ENCODE results near the gene WDFY3.

WDFY3 gene

DNA sequence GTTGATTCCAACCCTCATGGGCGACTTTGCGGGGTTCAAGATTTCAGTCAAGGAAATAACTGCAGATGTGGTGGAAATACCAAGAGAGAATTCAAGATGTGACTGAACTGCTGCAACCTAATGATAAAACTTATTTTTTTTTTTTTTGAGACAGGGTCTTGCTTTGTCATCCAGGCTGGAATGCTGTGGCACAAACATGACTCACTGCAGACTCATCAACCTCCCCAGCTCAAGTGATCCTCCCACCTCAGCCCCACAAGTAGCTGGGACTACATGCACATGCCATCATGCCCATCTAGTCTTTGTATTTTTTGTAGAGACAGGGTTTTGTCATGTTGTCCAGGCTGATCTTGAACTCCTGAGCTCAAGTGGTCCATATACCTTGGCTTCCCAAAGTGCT is 19.5 kb upstream of the WDFY3 start:
- TF ChIP-seq, protein P1, sequence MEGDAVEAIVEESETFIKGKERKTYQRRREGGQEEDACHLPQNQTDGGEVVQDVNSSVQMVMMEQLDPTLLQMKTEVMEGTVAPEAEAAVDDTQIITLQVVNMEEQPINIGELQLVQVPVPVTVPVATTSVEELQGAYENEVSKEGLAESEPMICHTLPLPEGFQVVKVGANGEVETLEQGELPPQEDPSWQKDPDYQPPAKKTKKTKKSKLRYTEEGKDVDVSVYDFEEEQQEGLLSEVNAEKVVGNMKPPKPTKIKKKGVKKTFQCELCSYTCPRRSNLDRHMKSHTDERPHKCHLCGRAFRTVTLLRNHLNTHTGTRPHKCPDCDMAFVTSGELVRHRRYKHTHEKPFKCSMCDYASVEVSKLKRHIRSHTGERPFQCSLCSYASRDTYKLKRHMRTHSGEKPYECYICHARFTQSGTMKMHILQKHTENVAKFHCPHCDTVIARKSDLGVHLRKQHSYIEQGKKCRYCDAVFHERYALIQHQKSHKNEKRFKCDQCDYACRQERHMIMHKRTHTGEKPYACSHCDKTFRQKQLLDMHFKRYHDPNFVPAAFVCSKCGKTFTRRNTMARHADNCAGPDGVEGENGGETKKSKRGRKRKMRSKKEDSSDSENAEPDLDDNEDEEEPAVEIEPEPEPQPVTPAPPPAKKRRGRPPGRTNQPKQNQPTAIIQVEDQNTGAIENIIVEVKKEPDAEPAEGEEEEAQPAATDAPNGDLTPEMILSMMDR (IDR thresholded peaks at IDR 0.05; ENCODE audit: borderline replicate concordance, control extremely low read depth, extremely low read depth, insufficient read depth, missing control alignments), result no peak
- in situ Hi-C loops (cut with MboI; ENCODE audit: low sequenced_read_pairs, unreplicated experiment), result no loop called here
- no peak for DNase-seq (ENCODE audit: low spot score)

DNA sequence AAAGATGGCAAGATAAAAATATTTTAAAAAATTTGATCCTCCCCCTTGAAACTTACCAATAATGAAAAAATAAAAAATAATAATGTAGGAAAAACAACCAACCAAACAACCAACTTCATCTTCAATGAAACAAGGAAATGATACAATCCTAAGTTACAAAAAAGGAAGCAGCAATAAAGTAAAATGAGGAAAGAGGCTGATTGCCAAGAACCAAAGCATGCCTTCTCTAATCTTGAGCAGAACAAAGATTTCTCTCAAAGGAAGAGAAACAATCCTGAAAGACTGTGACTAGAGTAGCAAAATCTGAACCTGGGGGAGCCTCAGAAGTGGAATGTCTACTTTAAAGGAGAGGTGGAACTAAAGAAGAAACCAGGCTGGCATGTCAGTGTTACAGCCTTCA is 10.9 kb upstream of the WDFY3 start:
- no peak for DNase-seq (ENCODE audit: low spot score)
- TF ChIP-seq, protein P1 (IDR thresholded peaks at IDR 0.05; ENCODE audit: borderline replicate concordance, control extremely low read depth, extremely low read depth, insufficient read depth, missing control alignments), result no peak
- in situ Hi-C loops (cut with MboI; ENCODE audit: low sequenced_read_pairs, unreplicated experiment), result no loop called here

GRCh38 chr4:84973856-84974255 is 7.4 kb upstream of the WDFY3 start:
- in situ Hi-C loops (cut with MboI; ENCODE audit: low sequenced_read_pairs, unreplicated experiment), result loop anchor here (25.0 kb wide), 1 partner anchor 237 kb away; no protein-coding TSS in a partner anchor
- TF ChIP-seq, protein P1 (IDR thresholded peaks at IDR 0.05; ENCODE audit: borderline replicate concordance, control extremely low read depth, extremely low read depth, insufficient read depth, missing control alignments), result no peak

DNA sequence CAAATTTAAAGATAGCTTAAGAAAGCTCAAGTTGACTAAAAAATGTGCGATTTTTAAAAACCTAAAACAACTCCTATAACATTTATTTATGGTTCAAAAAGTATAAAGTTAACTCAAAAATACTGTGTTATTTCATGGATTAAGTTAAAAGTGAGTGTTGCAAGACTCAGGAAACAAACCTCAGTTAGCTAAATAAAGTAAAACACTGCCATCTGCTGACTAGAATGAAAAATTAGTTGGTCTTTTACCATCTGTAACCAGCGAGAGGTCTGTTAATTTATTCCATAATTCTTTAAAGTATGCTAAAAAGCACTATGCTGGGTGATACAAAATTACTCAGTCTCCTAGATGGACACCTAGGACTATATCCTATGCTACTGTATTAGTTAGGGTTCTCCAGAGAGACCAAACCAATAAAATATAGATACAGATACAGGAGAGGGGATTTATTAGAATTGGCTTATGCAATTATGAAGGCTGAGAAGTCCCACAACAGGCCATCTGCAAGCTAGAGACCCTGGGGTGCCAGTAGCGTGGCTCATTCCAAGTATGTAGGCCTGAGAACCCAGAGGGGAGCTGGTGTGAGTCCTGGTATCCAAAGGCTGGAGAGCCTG is 4.9 kb upstream of the WDFY3 start:
- peak; percentile 26 for DNase-seq (ENCODE audit: low spot score)
- TF ChIP-seq, protein P1 (IDR thresholded peaks at IDR 0.05; ENCODE audit: borderline replicate concordance, control extremely low read depth, extremely low read depth, insufficient read depth, missing control alignments), result peak; percentile 18
- in situ Hi-C loops (cut with MboI; ENCODE audit: low sequenced_read_pairs, unreplicated experiment), result loop anchor here (25.0 kb wide), 1 partner anchor 234 kb away; no protein-coding TSS in a partner anchor

More at GRCh38 chr4:84973856-84974255, 7.4 kb upstream of the WDFY3 start:
- no peak for DNase-seq (ENCODE audit: low spot score)

GRCh38 chr4:84968925-84969324 is 2.4 kb upstream of the WDFY3 start:
- no peak for DNase-seq (ENCODE audit: low spot score)
- in situ Hi-C loops (cut with MboI; ENCODE audit: low sequenced_read_pairs, unreplicated experiment), result loop anchor here (25.0 kb wide), 1 partner anchor 232 kb away; no protein-coding TSS in a partner anchor
- TF ChIP-seq, protein P1 (IDR thresholded peaks at IDR 0.05; ENCODE audit: borderline replicate concordance, control extremely low read depth, extremely low read depth, insufficient read depth, missing control alignments), result no peak

DNA sequence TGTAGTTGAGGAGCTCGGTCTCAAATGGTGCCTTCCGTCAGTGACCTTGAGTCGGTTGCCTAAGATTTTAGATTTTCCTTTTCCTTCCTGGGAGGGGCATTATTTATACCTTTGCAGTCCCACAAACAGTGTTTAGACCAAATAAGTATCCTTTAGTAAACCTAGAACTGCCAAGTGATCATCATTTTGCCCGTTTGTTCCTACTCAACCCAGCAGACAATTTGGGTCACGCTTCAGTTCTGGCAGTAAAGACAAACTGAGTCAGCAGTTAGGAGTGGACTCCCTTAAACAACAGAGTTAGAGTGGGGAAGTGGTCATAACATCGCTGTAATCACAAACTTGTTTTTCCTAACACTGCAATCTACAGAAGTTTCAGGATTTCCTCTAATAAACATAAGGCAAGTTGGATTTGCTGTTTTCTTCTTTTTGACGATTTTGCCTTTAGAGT is 777 bp upstream of the WDFY3 start:
- in situ Hi-C loops (cut with MboI; ENCODE audit: low sequenced_read_pairs, unreplicated experiment), result loop anchor here (25.0 kb wide), 1 partner anchor 230 kb away; no protein-coding TSS in a partner anchor
- TF ChIP-seq, protein P1 (IDR thresholded peaks at IDR 0.05; ENCODE audit: borderline replicate concordance, control extremely low read depth, extremely low read depth, insufficient read depth, missing control alignments), result no peak
- DNase-seq (ENCODE audit: low spot score), result no peak

Data from GM13976 (cell line).